GM18867 (cell line): ENCODE results near the gene PARP12.

Source experiments
- ATAC-seq: cut with Tn5 transposase; IDR thresholded peaks from one replicate; pipeline ENCODE4 v1.9.1; 2021; ENCODE audit warnings: mild to moderate bottlenecking, moderate library complexity; ENCODE audit not compliant: unreplicated experiment

Gene PARP12

DNA sequence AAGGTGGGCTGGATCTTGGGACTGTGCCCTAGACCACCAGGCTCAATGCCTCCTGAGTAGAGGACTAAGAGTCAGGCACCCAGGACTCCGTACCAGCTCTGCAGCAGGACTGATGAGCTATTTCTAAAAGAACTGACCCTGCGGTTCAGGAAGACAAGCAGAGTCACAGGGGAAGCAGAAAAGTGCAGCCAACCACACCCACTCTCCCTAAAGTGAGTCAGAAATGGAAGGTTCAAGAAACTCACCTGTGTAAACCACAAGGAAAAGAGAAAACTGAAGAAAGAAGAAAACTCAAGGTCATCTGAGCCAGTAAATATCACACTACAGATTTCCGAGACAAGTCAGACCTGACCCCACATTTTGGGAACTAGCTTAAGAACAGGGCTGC, 2.5 kb downstream of the PARP12 start:
- no peak for ATAC-seq

DNA sequence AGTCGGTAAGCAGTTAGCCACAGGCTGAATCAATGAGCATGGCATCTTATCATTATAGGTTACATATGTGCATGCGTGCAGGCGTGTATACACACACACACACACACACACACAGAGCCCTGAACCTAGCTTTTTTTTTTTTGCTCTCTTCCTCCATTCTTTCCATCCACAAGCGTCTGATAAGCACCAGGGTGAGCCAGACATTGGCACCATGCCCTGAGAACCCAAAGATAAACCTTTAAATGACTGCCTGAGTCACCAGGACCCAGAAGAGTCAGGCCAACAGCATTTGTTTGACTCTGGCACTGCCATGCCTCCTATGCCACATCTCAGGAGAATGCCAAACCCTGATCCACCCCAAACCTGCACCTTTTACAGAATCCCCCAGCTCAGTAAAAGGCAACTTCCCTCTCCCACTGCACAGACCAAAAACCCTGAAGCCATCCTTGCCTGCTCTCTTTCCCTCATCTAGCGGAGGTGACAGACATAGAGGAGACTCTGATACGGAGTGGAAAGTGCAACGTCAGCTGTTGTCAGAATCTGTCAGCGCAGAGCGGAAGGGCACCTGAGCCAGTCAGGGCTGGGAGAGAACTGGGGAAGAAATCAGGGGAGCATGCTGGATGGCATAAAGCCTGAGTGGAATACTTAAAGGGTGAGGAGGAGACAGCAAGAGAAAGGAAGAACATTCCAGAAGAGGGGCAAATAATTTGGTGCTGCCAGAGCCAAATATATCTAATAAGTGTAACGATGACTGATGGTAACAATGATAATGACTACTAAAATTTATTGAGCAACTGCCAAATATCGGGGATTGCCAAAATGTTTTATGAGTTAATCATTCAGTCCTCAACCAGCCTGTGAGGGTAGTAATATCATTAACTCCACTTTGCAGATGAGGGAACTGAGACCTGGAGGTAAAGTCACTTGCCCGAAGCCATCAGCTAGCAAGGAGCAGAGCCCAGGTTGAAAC, 3.2 kb downstream of the PARP12 start:
- no peak for ATAC-seq

DNA sequence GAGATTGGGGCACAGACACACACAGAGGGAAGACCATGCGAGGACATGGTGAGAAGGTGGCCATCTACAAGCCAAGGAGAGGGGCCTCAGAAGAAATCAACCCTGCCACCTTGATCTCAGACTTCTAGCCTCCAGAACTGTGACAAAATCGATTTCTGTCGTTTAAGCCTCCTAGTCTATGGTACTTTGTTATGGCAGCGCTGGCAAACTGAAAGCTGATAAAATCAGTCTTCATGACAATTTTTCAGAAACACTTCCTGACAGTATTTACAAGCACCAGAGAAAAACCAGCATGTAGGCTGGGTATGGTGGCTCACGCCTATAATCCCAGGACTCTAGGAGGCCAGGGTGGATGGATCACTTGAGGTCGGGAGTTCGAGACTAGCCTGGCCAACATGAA, 4.2 kb downstream of the PARP12 start:
- no peak for ATAC-seq

DNA sequence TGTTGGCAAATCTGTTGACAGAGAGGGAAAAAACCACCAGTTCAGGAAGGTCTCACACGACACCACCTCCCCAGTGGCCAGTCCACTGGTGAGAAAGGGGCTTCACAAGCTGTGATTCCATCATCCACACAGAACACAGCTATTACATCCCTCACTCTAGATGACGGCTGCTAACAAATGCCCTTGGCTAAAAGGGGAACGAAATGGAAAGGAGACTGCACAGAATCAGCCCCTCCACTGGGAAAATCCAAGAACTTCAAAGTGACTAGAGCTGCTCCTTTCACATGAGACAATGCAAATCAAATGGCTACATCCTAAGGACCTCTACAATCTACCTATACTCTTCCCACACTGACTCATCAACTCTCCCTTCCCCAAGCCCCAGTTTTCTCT, 5.6 kb downstream of the PARP12 start:
- ATAC-seq, result no peak

DNA sequence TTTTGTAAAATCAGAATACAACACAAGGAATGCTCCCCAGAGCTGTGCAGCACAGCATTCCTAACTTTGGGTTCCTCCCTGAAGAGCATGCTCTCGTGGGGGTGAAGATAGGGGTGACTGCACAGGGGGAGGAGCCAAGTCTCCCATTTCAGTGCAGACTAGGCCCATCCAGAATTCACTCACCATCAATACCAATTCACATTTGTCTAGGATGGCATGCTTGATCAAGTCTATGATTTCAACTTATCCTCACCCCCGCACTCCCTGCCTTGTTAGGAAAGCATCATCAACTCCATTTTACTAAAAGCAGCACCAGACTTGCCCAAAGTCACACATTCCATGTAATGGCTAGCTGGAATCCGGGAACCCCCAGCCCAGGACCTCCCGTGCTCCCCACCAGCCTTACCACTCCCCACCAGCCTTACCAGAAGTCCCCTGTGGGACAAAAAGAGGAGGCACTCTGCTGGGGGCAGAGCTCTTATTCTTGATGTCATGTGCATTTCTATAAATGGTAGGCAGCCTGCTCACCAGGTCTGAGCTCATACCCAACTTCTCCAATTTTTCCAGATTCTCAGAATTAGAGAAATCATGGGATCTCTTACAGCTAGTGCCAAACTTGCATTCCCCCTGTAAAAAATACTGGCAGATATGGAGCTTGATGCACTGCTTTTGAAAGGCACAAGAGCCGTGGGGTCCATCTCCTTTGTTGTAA, 6.2 kb downstream of the PARP12 start:
- no peak for ATAC-seq

DNA sequence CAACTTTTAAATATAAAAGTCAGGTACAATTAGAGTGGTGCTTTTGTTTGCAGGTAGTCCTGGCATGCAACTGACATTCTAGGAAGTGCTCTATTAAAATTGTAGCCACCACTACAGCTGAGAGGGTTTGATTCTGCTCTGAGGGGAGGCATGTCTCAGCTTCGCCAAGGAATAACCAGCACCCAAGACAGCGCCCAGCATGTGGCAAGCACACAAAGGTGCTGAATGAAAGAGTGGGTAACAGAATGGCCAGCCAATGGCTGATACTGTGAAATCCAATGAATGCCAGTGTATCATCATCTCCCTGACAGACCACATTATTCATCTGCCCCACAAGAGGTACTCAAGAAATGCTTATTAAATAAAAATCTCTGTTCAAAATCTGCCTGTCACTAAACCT, 6.9 kb downstream of the PARP12 start:
- no peak for ATAC-seq

DNA sequence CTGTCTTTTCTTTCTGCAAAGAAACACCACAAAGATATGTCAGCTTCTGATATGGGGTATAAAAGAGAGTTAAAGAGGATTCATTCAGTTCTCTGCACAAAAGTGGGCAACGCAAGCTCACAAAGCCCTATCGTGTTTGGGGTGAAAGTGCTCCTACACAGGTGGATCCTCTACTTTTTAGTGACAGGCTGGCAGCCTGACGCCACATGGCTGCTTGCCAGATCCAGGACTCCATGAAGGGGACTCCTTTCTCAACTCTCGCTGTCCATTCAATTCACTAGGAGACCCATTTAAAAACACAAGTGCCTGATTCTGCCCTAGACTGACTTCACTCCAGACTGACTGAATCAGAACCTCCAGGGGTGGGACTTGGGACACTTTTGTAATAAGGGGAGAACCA, 8.0 kb downstream of the PARP12 start:
- no peak for ATAC-seq

DNA sequence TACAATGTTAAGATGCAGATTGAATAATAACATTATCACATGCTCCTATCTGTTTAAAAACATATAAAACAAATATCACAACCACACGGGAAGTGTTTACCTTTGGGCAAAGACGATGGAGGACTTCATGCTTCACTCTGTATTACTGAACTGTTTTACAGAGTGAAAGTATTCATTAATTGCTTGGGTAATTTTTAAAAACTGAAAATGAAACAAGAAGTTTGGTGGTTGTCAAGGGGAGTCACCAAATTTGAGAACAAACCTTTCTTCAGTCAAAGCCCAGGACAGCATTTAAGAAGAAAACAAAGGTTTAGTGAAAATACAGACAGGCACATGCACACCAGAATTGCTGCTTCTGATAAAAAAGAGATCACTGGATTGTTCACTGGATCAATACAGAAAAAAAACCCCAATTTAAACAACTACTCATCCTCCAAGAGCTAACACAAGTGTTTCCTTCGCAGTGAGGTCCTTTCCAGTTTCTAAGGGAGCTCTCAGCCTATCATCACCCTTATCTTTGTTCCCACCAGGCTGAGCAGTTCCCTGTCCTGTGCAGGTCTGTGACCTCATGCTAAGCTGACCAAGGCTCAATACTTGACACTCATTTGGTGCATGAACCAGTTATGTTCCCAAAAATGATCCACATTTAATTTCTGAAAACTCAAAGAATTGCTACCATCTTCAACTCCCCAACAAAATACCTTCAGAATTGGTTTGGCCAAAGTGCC, 8.8 kb downstream of the PARP12 start:
- ATAC-seq, result peak; percentile 96

DNA sequence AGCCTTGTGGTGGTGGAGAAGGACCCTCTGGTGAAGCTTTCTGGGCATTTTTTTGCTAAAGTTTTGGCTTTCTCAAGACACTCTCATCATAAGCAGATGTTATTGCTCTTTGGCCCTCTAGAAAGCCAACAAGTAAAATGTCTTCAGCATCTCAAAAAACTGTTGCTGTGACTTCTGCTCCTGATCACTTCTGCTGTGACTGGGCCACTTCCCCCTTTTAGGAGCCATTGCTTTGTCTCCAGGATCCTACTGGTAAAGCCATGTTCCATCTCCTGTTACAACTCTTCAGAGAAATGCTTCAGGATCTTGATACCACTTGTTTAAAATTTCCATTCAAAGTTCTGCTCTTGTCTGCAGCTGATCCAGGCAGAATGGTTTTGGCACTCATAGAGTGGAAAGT, 10.9 kb downstream of the PARP12 start:
- ATAC-seq, result no peak

DNA sequence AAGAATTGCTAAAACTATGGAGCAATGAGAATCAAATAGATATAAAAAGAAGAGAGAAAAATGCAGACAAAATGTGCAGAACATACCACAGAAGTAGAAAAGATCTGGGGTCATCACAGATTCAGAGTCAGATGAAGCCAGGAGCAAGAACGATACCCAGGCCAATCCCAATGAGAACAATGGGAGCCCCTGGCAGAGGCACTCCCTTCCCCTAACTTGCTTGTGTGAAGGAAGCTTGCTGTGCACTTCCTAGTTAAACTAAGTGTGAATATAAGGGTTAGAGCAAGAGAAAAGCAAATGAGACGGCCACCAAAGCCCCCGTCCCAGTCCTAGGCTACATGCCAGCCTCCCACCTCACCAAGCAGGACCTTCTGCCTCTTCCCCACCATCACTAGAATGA, 12.7 kb downstream of the PARP12 start:
- ATAC-seq, result no peak

DNA sequence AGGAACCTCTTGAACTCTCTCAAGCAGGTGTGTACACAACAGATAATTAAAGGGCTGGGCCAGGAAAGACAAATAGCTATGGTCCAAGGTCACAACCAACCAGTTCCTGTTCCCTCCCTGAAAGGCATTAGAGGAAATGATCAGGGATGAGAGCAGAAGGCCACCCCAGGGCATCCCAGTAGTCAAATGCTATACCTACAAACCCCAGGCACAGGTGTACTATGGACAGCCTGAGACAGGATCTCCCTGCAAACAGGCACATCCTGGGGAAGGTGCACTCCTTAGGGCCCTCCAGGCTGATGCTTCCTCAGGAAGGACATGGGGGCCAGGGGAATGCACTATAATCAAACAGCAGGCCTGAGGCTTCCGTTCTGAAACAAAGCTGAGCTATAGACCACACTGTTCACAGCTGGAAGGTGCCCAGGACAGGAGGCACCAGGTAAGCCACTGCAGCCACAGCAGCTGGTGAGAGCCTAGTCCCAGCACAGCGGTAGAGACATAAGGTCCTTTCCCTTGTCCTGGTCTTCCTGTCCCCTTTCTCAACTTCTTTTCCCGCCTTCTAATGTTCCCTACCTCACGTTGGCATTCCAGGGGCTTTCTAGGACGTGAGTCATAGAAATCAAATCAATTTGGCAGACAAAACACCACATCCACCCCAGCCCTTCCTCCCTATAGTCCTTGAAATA, 13.3 kb downstream of the PARP12 start:
- no peak for ATAC-seq

DNA sequence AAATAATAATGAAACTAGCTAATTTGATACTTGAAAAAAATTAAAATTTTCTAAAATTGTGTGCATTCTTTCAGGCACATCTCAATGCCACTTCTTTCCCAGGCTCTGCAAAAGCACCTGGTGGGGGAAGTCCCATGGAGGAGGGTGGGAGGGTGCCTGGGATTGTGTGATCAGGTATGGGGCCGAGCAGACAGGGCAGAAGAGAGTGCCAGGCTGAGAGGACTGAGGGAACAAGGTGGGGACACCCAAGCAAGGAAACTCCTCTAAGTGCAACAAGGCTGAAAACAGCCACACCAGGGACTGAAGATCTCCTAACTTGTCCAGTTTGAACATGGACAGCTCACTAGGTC, 13.8 kb downstream of the PARP12 start:
- no peak for ATAC-seq

DNA sequence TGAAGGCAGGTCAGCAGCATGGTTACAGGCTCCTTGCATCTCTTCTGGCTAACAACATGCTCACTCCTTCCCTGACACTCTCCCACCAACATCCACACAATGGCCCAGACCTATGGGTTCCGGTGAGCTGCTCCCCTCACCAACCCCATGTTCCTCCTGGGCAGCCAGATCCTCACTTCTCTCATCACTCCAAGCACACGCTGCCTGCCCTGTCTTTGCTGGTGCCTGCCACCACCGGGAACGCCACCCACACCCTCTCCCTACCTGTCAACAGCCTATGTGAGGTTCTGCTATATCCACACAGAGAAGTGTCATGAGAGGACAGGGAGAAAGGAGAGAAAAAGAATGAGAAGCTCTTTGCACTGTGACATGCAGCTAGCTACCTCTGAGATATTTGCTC, 14.6 kb downstream of the PARP12 start:
- ATAC-seq, result no peak

DNA sequence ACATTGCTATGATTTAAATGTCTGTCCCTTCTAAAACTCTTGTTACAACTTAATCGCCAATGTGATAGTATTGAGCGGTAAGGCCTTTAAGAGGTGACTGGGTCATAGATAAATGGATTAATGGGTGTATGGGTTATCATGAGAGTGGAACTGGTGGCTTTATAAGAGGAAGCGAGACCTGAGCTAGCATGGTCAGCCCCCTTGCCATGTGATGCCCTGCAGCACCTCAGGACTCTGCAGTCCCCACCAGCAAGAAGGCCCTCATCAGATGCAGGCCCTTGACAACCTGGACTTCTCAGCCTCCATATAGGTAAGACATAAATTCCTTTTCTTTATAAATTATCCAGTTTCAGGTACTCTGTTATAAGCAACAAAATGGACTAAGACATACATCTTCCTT, 15.6 kb downstream of the PARP12 start:
- no peak for ATAC-seq

DNA sequence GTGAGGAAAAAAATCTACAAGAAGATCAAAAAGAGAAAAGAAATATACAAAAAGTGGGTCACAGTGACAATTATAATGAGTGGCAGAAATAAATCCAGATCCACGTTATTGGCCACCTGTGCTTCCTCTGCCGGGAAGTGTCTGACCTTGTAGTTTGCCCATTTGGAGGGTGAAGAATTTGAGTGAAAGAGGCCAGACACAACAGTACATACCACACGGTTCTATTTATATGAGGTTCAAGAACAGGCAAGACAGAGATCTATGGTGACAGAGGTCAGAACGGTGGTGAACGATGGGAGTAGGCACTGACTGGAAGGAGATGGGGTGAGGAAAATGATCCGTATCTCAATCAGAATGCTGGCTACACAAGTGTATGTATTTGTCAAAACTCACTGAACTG, 17.1 kb downstream of the PARP12 start:
- no peak for ATAC-seq

DNA sequence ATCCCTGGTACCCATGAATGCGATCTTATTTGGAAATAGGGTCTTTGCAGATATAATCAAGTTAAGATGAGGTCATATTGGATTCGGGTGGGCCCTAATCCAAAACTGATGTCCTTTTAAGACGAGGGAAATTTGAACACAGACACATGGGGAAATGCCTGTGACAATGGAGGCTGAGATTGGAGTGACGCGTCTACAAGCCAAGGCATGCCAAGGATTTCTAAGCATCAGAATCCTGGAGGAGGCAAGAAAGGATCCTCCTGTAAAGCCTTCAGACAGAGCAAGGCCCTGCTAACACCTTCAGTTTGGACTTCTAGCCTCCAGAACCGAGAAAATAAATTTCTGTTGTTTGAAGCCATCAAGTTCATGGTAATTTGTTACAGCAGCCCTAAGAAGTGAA, 18.5 kb downstream of the PARP12 start:
- no peak for ATAC-seq

DNA sequence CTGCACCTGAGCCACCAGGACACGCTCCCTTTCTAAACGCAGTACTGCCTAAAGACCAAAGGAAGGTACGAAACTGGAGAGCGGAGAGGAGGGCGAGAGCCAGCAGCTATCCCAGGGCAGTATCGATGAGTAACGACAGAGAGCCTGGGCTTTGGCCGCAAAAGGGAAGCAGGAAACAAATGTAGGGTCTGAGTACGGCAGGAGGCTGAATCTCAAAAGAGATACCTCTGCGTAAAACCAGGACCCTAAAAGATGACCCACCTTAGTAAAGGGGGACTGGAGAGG, 20.4 kb downstream of the PARP12 start:
- no peak for ATAC-seq

DNA sequence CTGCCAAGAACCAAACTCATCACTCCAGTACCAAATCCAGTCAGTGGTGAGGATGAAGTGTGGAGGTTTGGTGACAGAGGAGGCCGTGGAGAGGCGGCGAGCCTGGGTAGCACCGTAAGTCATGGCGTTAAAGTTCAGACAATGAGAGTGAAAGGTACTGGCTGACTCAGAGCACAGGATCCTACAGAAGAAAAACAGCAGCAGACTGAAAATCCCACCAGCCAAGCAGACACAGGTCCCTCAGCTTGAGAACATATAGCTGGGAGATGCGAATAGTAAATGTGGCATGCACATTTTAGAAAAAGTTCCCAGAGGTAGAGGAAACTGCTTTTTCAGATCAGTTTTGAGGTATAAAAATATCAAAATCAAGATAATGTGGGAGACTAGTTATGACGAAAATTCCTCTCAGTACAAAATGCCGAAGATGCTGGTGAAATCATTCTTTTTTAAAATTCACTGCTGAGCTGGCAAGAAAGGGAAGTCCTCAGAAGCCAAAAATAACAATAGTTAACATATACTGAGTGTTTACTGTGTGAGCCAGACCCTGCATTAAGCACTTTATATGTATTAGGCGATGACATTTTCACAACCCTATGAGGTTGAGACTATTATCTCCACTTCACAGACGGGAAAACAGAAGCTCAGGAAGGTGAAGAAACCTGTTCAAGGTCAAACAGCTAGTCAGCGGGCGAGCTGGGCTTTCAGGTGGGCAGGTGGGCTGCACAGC, 20.9 kb downstream of the PARP12 start:
- no peak for ATAC-seq

DNA sequence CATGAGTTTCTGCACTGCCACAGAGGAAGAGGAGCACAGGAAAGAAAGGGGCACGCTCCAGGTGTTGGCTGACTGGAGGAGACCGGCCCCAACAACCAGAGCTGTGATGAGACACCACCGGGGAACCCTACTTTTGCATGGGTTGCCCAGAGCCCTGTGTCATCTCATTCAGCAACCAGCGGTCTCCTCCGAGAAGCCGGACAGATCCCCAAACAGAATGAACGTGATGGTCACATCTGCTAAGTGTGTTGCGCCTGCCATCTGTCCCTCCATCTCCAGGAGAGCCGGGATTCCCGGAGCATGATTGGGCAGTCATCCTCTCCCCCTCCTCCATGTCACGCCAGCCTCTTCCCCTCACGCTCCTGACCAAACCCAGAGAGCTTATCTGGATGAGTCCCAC, 22.9 kb downstream of the PARP12 start:
- ATAC-seq, result no peak

DNA sequence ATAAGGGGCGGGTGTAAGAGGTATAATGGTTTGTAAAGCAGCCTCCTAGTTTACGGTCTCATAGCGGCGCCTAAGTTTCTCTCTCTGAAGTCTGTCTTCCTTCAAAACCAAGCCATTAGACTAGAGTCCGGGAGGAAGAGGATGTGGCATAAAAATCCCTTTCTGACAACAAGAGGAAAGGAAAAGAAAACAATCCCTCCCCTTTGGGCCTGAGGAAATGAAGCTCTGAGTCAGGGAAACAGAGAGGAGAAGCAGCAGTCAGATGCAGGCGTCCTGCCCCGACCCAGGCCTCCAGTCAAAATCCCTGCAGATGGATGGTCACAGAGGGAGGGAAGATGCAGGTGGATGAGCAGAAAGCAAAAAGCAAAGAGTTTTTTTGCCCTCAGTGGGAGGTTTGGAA, 23.7 kb downstream of the PARP12 start:
- no peak for ATAC-seq
